Chondrocyte (in vitro differentiated cells): ENCODE measurements around the gene PSKH1. TPM values are rescaled to one million over a fixed set of nuclear protein-coding genes. Genes with fewer than 3 reads are reported as not detected.
"Not testable (repeated sequence)": the region's sequence is repeated elsewhere in the genome, so short reads cannot be mapped to it uniquely, and the experiment has no call there.

Experiments
- DNase-seq: peaks from one replicate; pipeline ENCODE4 v3.0.0; 2021; ENCODE audit warnings: mixed read lengths, low spot score
- H3K27ac Mint-ChIP-seq: one replicate; pipeline ENCODE4 v1.8.0; 2021; ENCODE audit warnings: mild to moderate bottlenecking, moderate library complexity, mixed read lengths; ENCODE audit not compliant: unreplicated experiment
- H3K27me3 Mint-ChIP-seq: 2 replicates; pipeline ENCODE4 v1.8.0; 2021; ENCODE audit warnings: low read depth, mixed read lengths
- H3K36me3 Mint-ChIP-seq: 2 replicates; pipeline ENCODE4 v1.8.0; 2021; ENCODE audit warnings: low read depth, mixed read lengths
- H3K4me1 Mint-ChIP-seq: 2 replicates; pipeline ENCODE4 v1.8.0; 2021; ENCODE audit warnings: low read depth, mild to moderate bottlenecking, mixed read lengths
- H3K4me3 Mint-ChIP-seq: one replicate; pipeline ENCODE4 v1.8.0; 2021; ENCODE audit warnings: mild to moderate bottlenecking, moderate library complexity, mixed read lengths; ENCODE audit not compliant: unreplicated experiment
- H3K9me3 Mint-ChIP-seq: 2 replicates; pipeline ENCODE4 v1.8.0; 2021; ENCODE audit warnings: low read depth, mixed read lengths
- total RNA-seq: library from RNA; stranded (reverse); gene quantifications from 3 replicates; pipeline ENCODE4 v1.2.1, GENCODE V29; 2021
- TF ChIP-seq, protein P1 (sequence below): fragments of 200-600 bp; sonication (generic); IDR thresholded peaks from 2 replicates; pipeline ENCODE4 v1.5.0; 2021; ENCODE audit warnings: antibody characterized with exemption, mild to moderate bottlenecking, moderate library complexity

The PSKH1 gene
- total RNA-seq, 1 donor from 2014 or later: 35.9 TPM

DNA sequence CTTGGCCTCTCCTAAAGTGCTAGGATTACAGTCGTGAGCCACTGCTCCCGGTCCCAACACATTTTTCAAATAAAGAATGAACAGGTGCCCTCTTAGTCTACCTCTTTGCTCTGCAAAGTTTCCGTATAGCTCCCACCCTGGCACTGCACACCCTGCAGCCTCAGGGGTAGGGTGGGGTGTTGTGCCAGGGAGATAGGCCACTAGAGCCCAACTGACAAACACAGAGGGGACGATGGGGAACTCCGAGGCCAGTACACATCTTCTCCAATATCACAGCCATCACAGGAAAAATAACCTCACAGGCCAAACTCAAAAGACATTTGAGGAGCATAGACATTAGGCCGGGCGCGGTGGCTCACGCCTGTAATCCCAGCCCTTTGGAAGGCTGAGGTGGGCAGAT lies 78.1 kb downstream of the PSKH1 start:
- DNase-seq: no peak
- Mint-ChIP-seq H3K4me1 (peaks cover 18% of the 10 kb centered on the region), H3K27me3 (no peaks in the 10 kb centered on the region), H3K36me3 (peaks cover 2% of the 10 kb centered on the region), H3K27ac (no peak overlapping the region), H3K4me3 (no peak overlapping the region), H3K9me3 (no peaks in the 10 kb centered on the region)
- TF ChIP-seq, protein P1, sequence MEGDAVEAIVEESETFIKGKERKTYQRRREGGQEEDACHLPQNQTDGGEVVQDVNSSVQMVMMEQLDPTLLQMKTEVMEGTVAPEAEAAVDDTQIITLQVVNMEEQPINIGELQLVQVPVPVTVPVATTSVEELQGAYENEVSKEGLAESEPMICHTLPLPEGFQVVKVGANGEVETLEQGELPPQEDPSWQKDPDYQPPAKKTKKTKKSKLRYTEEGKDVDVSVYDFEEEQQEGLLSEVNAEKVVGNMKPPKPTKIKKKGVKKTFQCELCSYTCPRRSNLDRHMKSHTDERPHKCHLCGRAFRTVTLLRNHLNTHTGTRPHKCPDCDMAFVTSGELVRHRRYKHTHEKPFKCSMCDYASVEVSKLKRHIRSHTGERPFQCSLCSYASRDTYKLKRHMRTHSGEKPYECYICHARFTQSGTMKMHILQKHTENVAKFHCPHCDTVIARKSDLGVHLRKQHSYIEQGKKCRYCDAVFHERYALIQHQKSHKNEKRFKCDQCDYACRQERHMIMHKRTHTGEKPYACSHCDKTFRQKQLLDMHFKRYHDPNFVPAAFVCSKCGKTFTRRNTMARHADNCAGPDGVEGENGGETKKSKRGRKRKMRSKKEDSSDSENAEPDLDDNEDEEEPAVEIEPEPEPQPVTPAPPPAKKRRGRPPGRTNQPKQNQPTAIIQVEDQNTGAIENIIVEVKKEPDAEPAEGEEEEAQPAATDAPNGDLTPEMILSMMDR: no peak

- H3K27me3 Mint-ChIP-seq, H3K4me3 Mint-ChIP-seq, H3K27ac Mint-ChIP-seq, DNase-seq, H3K9me3 Mint-ChIP-seq, H3K36me3 Mint-ChIP-seq, H3K4me1 Mint-ChIP-seq: not testable (repeated sequence)
These were observed 79.2 kb downstream of the PSKH1 start for GRCh38 chr16:67972285-67972684.

DNA sequence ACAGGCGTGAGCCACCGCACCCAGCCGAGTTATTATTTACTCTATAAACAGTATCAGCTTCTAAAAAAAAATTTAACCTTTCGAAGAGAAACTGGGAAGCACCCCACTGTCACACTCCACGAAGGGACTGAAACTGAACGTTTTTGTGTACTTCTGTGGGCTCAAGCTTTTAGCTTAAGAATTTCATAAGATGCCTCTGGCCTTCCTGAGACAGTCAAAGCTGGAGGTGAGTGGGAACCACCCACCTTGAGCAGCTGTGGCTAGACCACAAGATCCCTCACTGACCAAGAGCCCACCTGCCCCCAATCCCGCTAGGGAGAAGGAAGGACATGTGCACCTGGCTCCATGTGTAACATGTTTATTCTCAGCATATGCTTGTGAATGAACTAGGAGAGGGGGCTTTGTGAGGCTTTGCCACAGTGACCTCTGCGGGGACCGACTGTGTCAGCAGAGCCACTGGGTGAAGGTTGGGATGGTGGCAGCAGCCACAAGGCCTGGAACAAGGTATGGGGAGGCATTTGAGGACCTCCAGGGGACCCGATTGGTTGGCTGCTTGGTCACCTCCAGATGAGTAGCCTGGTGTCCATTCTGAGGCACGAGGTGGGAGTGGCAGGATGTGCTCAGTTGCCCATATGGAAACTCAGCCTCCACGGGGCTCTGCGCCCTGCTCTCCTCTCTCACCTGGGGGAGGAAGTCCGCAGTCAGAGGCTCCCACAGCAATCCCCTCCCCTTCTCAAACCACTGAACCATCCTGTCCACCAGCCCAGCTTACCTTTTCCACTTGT lies 82.5 kb downstream of the PSKH1 start:
- TF ChIP-seq, protein P1: no peak
- Mint-ChIP-seq H3K27me3 (peaks cover 6% of the 10 kb centered on the region), H3K27ac (no peak overlapping the region), H3K9me3 (no peaks in the 10 kb centered on the region), H3K4me1 (no peaks in the 10 kb centered on the region), H3K4me3 (no peak overlapping the region), H3K36me3 (no peaks in the 10 kb centered on the region)
- DNase-seq: no peak

GRCh38 chr16:67976205-67976604 lies 83.2 kb downstream of the PSKH1 start:
- no peak for DNase-seq
- Mint-ChIP-seq H3K4me3 (no peak overlapping the region), H3K36me3 (no peaks in the 10 kb centered on the region), H3K4me1 (no peaks in the 10 kb centered on the region), H3K27ac (no peak overlapping the region), H3K9me3 (no peaks in the 10 kb centered on the region), H3K27me3 (peaks cover 6% of the 10 kb centered on the region)
- TF ChIP-seq, protein P1: no peak

DNA sequence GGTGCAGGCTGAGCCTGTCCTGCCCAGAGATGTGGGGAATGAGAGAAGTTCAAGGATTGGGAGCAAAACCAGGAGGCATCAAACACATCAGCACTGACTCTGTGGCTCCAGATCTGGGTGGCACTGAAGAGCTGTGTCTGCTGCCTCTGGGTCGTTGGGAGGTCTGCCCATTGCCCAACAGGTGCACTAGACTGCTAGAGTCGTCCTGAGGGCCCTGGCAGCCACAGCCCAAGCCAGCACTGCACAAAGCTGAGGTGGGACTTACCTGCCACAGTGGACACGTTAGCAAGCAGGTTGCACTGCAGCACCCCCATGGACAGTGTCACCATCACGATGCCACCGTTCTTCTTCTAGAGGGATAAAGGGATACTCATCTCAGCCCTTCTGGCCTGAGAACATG lies 84.0 kb downstream of the PSKH1 start:
- H3K27ac Mint-ChIP-seq: no peak overlapping the region
- H3K4me1 Mint-ChIP-seq: no peaks in the 10 kb centered on the region
- TF ChIP-seq, protein P1: no peak
- no peak overlapping the region for H3K4me3 Mint-ChIP-seq
- peak; percentile 88 for DNase-seq
- H3K27me3 Mint-ChIP-seq: peaks cover 6% of the 10 kb centered on the region
- no peaks in the 10 kb centered on the region for H3K36me3 Mint-ChIP-seq
- no peaks in the 10 kb centered on the region for H3K9me3 Mint-ChIP-seq
